Fibroblast of lung (primary cell): Measurements from ENCODE around the gene SACS. TPM values are rescaled to one million over a fixed set of nuclear protein-coding genes. Genes with fewer than 3 reads are reported as not detected.

Experiments
- DNase-seq, 2 donors: peaks; one replicate each; pipeline versions ENCODE4 v3.0.0 to v3.0.0-alpha.2; 2010; ENCODE audit warnings: low read depth in 2 of 2
- H2AFZ ChIP-seq: 2 replicates; pipeline ENCODE4 v1.5.1; 2012; ENCODE audit warnings: low read length, control low read depth, inconsistent platforms
- H3K27ac ChIP-seq: 2 replicates; pipeline ENCODE4 v1.5.1; 2011; ENCODE audit warnings: low read length, control low read depth; ENCODE audit not compliant: insufficient read depth
- H3K27me3 ChIP-seq: 2 replicates; pipeline ENCODE4 v1.5.1; 2011; ENCODE audit warnings: mild to moderate bottlenecking, low read length; ENCODE audit not compliant: control insufficient read depth, insufficient read depth
- H3K36me3 ChIP-seq: 2 replicates; pipeline ENCODE4 v1.5.1; 2011; ENCODE audit warnings: low read length; ENCODE audit not compliant: control insufficient read depth, insufficient read depth
- H3K4me1 ChIP-seq: 2 replicates; pipeline ENCODE4 v1.5.1; 2011; ENCODE audit warnings: low read length; ENCODE audit not compliant: control insufficient read depth, insufficient read depth; ENCODE audit errors: extremely low read depth
- H3K4me2 ChIP-seq: 2 replicates; pipeline ENCODE4 v1.5.1; 2011; ENCODE audit warnings: low read length, control low read depth; ENCODE audit not compliant: insufficient read depth; ENCODE audit errors: extremely low read depth
- H3K4me3 ChIP-seq, 4 experiments: fragments of 200-600 bp in 1 of 4; sonication (generic) in 1 of 4; replicated peaks in 1 of 4; 2 replicates each; pipeline ENCODE4 v1.5.1; 2011 to 2016; ENCODE audit warnings: low read length in 4 of 4, low read depth in 3 of 4, mild to moderate bottlenecking in 3 of 4, control low read depth in 2 of 4, inconsistent platforms in 1 of 4, mixed read lengths in 1 of 4; ENCODE audit not compliant: insufficient read depth in 1 of 4; ENCODE audit errors: control extremely low read depth in 1 of 4
- H3K79me2 ChIP-seq: 2 replicates; pipeline ENCODE4 v1.5.1; 2012; ENCODE audit warnings: mild to moderate bottlenecking, low read length, inconsistent platforms; ENCODE audit not compliant: control insufficient read depth, insufficient read depth
- H3K9ac ChIP-seq: 2 replicates; pipeline ENCODE4 v1.5.1; 2011; ENCODE audit warnings: mild to moderate bottlenecking, low read length, control low read depth; ENCODE audit not compliant: insufficient read depth
- H3K9me3 ChIP-seq: 2 replicates; pipeline ENCODE4 v1.5.1; 2012; ENCODE audit warnings: low read depth, low read length; ENCODE audit not compliant: control insufficient read depth, insufficient read depth
- H4K20me1 ChIP-seq: 2 replicates; pipeline ENCODE4 v1.5.1; 2011; ENCODE audit warnings: low read length; ENCODE audit not compliant: control insufficient read depth, insufficient read depth; ENCODE audit errors: extremely low read depth
- CTCF ChIP-seq, 2 donors: IDR thresholded peaks in 1 of 2; conservative IDR thresholded peaks in 1 of 2; 1 replicate in 1 of 2; 2 replicates in 1 of 2; pipeline ENCODE4 v1.5.1; 2011 to 2012; ENCODE audit warnings: low read length in 2 of 2, control low read depth in 1 of 2, inconsistent platforms in 1 of 2, low read depth in 1 of 2, mild to moderate bottlenecking in 1 of 2
- EZH2 ChIP-seq: IDR thresholded peaks from 2 replicates; pipeline ENCODE4 v1.5.1; 2012; ENCODE audit warnings: low read length, control low read depth, mild to moderate bottlenecking; ENCODE audit errors: missing control alignments
- polyA plus RNA-seq, 2 donors: library from polyadenylated mRNA; depleted of rRNA in 1 of 2; stranded (reverse) in 1 of 2; unstranded in 1 of 2; fragments of >200 nt; gene quantifications; 2 replicates each; pipeline ENCODE4 v1.2.1, GENCODE V29; 2011 to 2012; ENCODE audit warnings: missing spikeins in 1 of 2
- total RNA-seq: library from RNA; depleted of rRNA; stranded (reverse); fragments of >200 nt; gene quantifications from 2 replicates; pipeline ENCODE4 v1.2.1, GENCODE V29; 2014

The SACS gene
- total and polyA plus RNA-seq, 2 donors (not counting 1 experiment from before 2014, with no cell fraction given): 43.1 to 94.5 TPM

DNA sequence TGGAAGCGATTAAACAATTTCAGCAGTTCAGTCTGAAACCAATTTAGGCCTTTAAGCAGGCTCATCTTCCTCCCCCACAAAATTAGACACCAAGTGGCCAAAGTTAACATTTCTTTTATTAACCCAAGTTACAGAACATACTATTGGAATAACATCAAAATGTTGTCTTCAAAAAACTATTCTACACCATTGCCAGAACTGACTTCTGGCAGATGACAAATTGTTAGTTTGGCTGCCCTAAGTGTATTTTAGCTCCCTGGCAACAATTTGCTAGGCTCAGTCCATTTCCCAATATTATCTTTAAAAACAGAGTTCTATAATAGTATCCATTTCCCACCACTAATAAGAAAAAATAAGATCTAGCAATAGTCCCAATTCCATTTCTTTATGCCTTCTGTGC, 144.9 kb downstream of the SACS start:
- no peaks in the 10 kb centered on the region for H3K36me3 ChIP-seq
- no peaks in the 10 kb centered on the region for H3K4me1 ChIP-seq
- H3K9ac ChIP-seq: no peak overlapping the region
- no peaks in the 10 kb centered on the region for H3K79me2 ChIP-seq
- H4K20me1 ChIP-seq: no peaks in the 10 kb centered on the region
- no peak overlapping the region for H2AFZ ChIP-seq
- DNase-seq: no peak
- no peak overlapping the region for H3K27ac ChIP-seq
- H3K4me2 ChIP-seq: no peak overlapping the region
- TF ChIP-seq CTCF (conservative IDR thresholded peaks at IDR 0.05 in 1 of 2, IDR thresholded peaks at IDR 0.05 in 1 of 2; ENCODE audit: low read depth in 1 of 2, low read length in 2 of 2) (no peak), EZH2 (no peak)
- H3K4me3 ChIP-seq: no peak overlapping the region
- H3K27me3 ChIP-seq: no peaks in the 10 kb centered on the region
- no peaks in the 10 kb centered on the region for H3K9me3 ChIP-seq

DNA sequence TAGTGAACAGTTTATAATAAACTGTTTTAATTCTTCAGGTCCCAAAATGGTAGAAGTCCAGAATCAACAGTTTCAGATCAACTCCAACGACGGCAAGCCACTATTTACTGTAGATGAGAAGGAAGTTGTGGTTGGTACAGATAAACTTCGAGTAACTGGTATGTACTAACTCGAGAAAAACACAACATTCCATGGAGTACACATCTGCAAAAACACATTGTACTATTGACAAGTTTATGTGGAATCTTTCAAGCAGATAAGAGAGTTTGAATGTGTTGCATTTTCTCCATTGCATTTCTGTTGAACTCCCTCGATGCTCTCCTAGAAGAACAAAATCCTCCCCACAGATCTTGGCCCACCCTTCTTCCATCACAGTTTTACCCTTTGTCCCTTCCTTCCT, 154.2 kb downstream of the SACS start:
- no peak overlapping the region for H3K4me2 ChIP-seq
- no peak overlapping the region for H3K9ac ChIP-seq
- no peak for TF ChIP-seq CTCF (conservative IDR thresholded peaks at IDR 0.05 in 1 of 2, IDR thresholded peaks at IDR 0.05 in 1 of 2; ENCODE audit: low read depth in 1 of 2, low read length in 2 of 2)
- TF ChIP-seq EZH2: no peak
- H3K36me3 ChIP-seq: no peaks in the 10 kb centered on the region
- no peak overlapping the region for H3K4me3 ChIP-seq
- H3K79me2 ChIP-seq: no peaks in the 10 kb centered on the region
- no peak overlapping the region for H3K27ac ChIP-seq
- H4K20me1 ChIP-seq: no peaks in the 10 kb centered on the region
- H3K9me3 ChIP-seq: no peaks in the 10 kb centered on the region
- no peaks in the 10 kb centered on the region for H3K4me1 ChIP-seq
- H2AFZ ChIP-seq: no peak overlapping the region
- no peaks in the 10 kb centered on the region for H3K27me3 ChIP-seq
- no peak for DNase-seq

Other genes starting within 250 kb of the SACS start
- gene TNFRSF19, start 136.7 kb upstream of the SACS start, total RNA-seq: 214 and 330 TPM in 2 replicates
- 210 and 260 TPM in 2 replicates for gene TNFRSF19, start 136.7 kb upstream of the SACS start, polyA plus RNA-seq